Upper lobe of left lung (tissue), 6 donors: ENCODE data around the gene GABBR1. TPM values are rescaled to one million over a fixed set of nuclear protein-coding genes. Genes with fewer than 3 reads are reported as not detected.
A peak's percentile ranks its signal among the peaks of the same experiment; 100 is the strongest.

Source experiments
- ATAC-seq, 2 donors: fragments of 200-7000 bp; cut with Tn5 transposase; one replicate each; pipeline ENCODE4 v1.9.1; 2022; ENCODE audit warnings: mild to moderate bottlenecking in 2 of 2, moderate library complexity in 2 of 2; ENCODE audit not compliant: low FRiP score in 2 of 2
- DNase-seq, 2 donors: peaks; one replicate each; pipeline ENCODE4 v3.0.0-alpha.2; 2019 to 2020
- H3K27ac ChIP-seq, 4 donors: fragments of 200-600 bp; sonication (generic); one replicate each; pipeline ENCODE4 v1.5.1; 2016 to 2019
- H3K27me3 ChIP-seq, 4 donors: fragments of 200-600 bp; sonication (generic); one replicate each; pipeline ENCODE4 v1.5.1; 2017 to 2019
- H3K36me3 ChIP-seq, 4 donors: fragments of 200-600 bp; sonication (generic); one replicate each; pipeline ENCODE4 v1.5.1; 2016 to 2019
- H3K4me1 ChIP-seq, 4 donors: fragments of 200-600 bp; sonication (generic); one replicate each; pipeline ENCODE4 v1.5.1; 2018 to 2019
- H3K4me3 ChIP-seq, 4 donors: fragments of 200-600 bp; sonication (generic); one replicate each; pipeline ENCODE4 v1.5.1; 2017 to 2019; ENCODE audit warnings: mild to moderate bottlenecking in 2 of 4, moderate library complexity in 1 of 4
- H3K9me3 ChIP-seq, 4 donors: fragments of 200-600 bp; sonication (generic); one replicate each; pipeline ENCODE4 v1.5.1; 2018 to 2019
- CTCF ChIP-seq, 6 experiments: fragments of 450-650 bp in 4 of 6; fragments of 200-600 bp in 2 of 6; sonication (generic) in 2 of 6; IDR thresholded peaks; one replicate each; pipeline ENCODE4 v1.5.1; 2016 to 2019; ENCODE audit warnings: antibody characterized with exemption in 6 of 6
- EP300 ChIP-seq, 4 donors: sonication (generic); formaldehyde crosslinking; IDR thresholded peaks; one replicate each; pipeline ENCODE4 v1.5.1; 2017; ENCODE audit warnings: antibody characterized with exemption in 4 of 4, control low read depth in 2 of 4
- POLR2A ChIP-seq, 4 donors: fragments of 450-650 bp; IDR thresholded peaks; one replicate each; pipeline ENCODE4 v1.5.1; 2016 to 2017; ENCODE audit warnings: antibody characterized with exemption in 4 of 4, mild to moderate bottlenecking in 2 of 4
- POLR2AphosphoS5 ChIP-seq, 2 donors: sonication (generic); formaldehyde crosslinking; IDR thresholded peaks; one replicate each; pipeline ENCODE4 v1.5.1; 2017; ENCODE audit warnings: antibody characterized with exemption in 2 of 2
- WGBS, 2 donors: methylation state at CpG; one replicate each; pipeline ENCODE4 v1.1.5; 2017 to 2018; 5-methylcytosine and 5-hydroxymethylcytosine counted together
- total RNA-seq, 6 donors: library from RNA; depleted of rRNA in 4 of 6; stranded (reverse); fragments of >200 nt in 4 of 6; gene quantifications; one replicate each; pipeline versions ENCODE4 v1.1.0 to v1.2.1, GENCODE V29; 2016 to 2021
- donor health status: DM: no; HTN: no; CAD: no; lungs with moderate emphysema.
- donor health status: DM: no; HTN: yes; CAD: no; lungs with severe emphysema.

Gene GABBR1
- total RNA-seq, 6 donors from 2014 or later = 13.2 to 171 (median 34.8) TPM

DNA sequence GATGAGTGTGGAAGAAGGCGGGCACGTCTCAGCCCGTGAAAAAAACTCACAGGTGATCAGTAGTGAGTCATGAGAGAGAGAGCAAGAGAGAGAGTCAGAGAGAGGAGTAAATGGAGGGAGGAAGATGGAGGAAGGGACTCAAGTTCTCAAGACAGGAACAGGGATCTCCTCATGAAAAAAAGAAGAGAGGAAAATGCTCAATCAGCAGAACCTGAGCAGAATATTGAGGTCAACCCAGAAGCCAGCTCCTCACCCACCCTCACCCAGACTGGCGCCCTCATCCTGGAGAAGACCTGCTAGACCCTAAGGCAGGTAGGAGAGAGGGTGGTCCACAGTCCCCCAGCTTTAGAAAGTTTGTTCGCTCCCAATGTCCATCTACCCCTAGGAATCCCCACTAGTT is 78.2 kb downstream of the GABBR1 start:
- Histone ChIP-seq H3K9me3 (no peaks in the 10 kb centered on the region), H3K27me3 (peaks cover 0 to 8% (median 1%) of the 10 kb centered on the region in 4 donors), H3K4me3 (no peak overlapping the region), H3K4me1 (peaks cover 14 to 19% (median 15%) of the 10 kb centered on the region in 4 donors), H3K36me3 (no peaks in the 10 kb centered on the region), H3K27ac (no peak overlapping the region)
- DNase-seq (no peak), ATAC-seq (no peak)
- 85 to 88% methylated on average over 5 of the region's 5 CpGs for WGBS, 2 donors
- no peak for TF ChIP-seq POLR2AphosphoS5 (IDR thresholded peaks at IDR 0.05)
- no peak for TF ChIP-seq POLR2A (IDR thresholded peaks at IDR 0.05)
- TF ChIP-seq EP300 (IDR thresholded peaks at IDR 0.05) = no peak
- no peak for TF ChIP-seq CTCF (IDR thresholded peaks at IDR 0.05)

- TF ChIP-seq POLR2A (IDR thresholded peaks at IDR 0.05) (no peak), CTCF (IDR thresholded peaks at IDR 0.05) (peak in 2 of 6 experiments; percentile 12 to 48)
- 9 to 24% methylated on average over 11 to 47 of the region's 83 CpGs for WGBS, 2 donors
- no peaks in the 10 kb centered on the region for H3K9me3 ChIP-seq
- DNase-seq (peak; percentile 80 to 94), ATAC-seq (peak; percentile 86 to 92)
- H3K27me3 ChIP-seq = peaks cover 0 to 8% (median 1%) of the 10 kb centered on the region in 4 donors
- peak overlapping the region; percentile 12 to 48 (median 40) for H3K4me3 ChIP-seq
- no peaks in the 10 kb centered on the region for H3K36me3 ChIP-seq
- H3K4me1 ChIP-seq = peaks cover 14 to 19% (median 15%) of the 10 kb centered on the region in 4 donors
- peak overlapping the region in 1 of 4 donors; percentile 5 for H3K27ac ChIP-seq
Measured at GRCh38 chr6:29553268-29554057, 79.5 kb downstream of the GABBR1 start.

- peak; percentile 77 to 87 for ATAC-seq
- peaks cover 0 to 8% (median 1%) of the 10 kb centered on the region in 4 donors for H3K27me3 ChIP-seq
Measured at GRCh38 chr6:29552512-29553051, 80.4 kb downstream of the GABBR1 start.

GRCh38 chr6:29547573-29547972 is 85.4 kb downstream of the GABBR1 start:
- no peak for TF ChIP-seq CTCF (IDR thresholded peaks at IDR 0.05)
- TF ChIP-seq EP300 (IDR thresholded peaks at IDR 0.05) = no peak
- TF ChIP-seq POLR2AphosphoS5 (IDR thresholded peaks at IDR 0.05) = no peak
- no peak for TF ChIP-seq POLR2A (IDR thresholded peaks at IDR 0.05)
- no peaks in the 10 kb centered on the region for H3K36me3 ChIP-seq
- ATAC-seq (no peak), DNase-seq (no peak)
- 39 to 58% methylated on average over 3 of the region's 3 CpGs for WGBS, 2 donors
- no peak overlapping the region for H3K4me3 ChIP-seq
- H3K4me1 ChIP-seq = peaks cover 0 to under 1% (median 0%) of the 10 kb centered on the region in 4 donors
- no peak overlapping the region for H3K27ac ChIP-seq
- no peaks in the 10 kb centered on the region for H3K9me3 ChIP-seq
- H3K27me3 ChIP-seq = no peaks in the 10 kb centered on the region

More at GRCh38 chr6:29552512-29553051, 80.4 kb downstream of the GABBR1 start:
- H3K36me3 ChIP-seq = no peaks in the 10 kb centered on the region
- H3K4me1 ChIP-seq = peaks cover 14 to 19% (median 15%) of the 10 kb centered on the region in 4 donors
- H3K9me3 ChIP-seq = no peaks in the 10 kb centered on the region
- TF ChIP-seq POLR2AphosphoS5 (IDR thresholded peaks at IDR 0.05) = no peak
- no peak for TF ChIP-seq CTCF (IDR thresholded peaks at IDR 0.05)
- TF ChIP-seq POLR2A (IDR thresholded peaks at IDR 0.05) = no peak
- no peak for TF ChIP-seq EP300 (IDR thresholded peaks at IDR 0.05)
- H3K27ac ChIP-seq = no peak overlapping the region
- no peak for DNase-seq
- peak overlapping the region in 3 of 4 donors; percentile 36 to 48 (median 45) for H3K4me3 ChIP-seq
- WGBS, 2 donors = 30 to 42% methylated on average over 5 of the region's 5 CpGs
